C4-2B (cell line): ENCODE measurements around the gene ESRRG.

ENCODE experiments used
- H3K27ac ChIP-seq: fragments of 450-650 bp; 2 replicates; pipeline ENCODE4 v1.5.1; 2017
- ZFX ChIP-seq: fragments of 450-650 bp; IDR thresholded peaks from 2 replicates; pipeline ENCODE4 v1.6.1; 2017
- TF ChIP-seq, protein P1 (sequence below): fragments of 450-650 bp; conservative IDR thresholded peaks from 2 replicates; pipeline ENCODE4 v1.5.1; 2017; ENCODE audit warnings: mild to moderate bottlenecking

ESRRG gene

DNA sequence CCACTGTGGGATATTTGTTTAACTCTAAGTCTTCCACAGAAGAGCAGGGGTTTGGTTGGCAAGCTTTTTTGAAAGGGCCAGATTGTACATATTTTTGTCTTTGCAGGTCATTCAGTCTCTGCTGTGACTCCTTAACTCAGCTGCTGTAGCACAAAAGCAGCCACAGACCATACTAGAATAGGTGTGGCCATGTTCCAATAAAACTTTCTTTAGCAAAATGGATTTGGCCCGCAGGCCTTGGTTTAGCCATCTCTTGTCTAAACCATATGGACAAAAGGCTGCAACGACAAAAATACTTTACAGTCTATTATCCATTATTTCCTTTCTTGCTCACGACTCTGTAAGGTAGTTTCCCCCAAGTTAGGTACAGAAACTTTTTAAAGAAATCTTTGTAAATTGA lies 60.5 kb downstream of the ESRRG start:
- no peak overlapping the region for H3K27ac ChIP-seq
- no peak for TF ChIP-seq ZFX
- TF ChIP-seq, protein P1, sequence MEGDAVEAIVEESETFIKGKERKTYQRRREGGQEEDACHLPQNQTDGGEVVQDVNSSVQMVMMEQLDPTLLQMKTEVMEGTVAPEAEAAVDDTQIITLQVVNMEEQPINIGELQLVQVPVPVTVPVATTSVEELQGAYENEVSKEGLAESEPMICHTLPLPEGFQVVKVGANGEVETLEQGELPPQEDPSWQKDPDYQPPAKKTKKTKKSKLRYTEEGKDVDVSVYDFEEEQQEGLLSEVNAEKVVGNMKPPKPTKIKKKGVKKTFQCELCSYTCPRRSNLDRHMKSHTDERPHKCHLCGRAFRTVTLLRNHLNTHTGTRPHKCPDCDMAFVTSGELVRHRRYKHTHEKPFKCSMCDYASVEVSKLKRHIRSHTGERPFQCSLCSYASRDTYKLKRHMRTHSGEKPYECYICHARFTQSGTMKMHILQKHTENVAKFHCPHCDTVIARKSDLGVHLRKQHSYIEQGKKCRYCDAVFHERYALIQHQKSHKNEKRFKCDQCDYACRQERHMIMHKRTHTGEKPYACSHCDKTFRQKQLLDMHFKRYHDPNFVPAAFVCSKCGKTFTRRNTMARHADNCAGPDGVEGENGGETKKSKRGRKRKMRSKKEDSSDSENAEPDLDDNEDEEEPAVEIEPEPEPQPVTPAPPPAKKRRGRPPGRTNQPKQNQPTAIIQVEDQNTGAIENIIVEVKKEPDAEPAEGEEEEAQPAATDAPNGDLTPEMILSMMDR = no peak

DNA sequence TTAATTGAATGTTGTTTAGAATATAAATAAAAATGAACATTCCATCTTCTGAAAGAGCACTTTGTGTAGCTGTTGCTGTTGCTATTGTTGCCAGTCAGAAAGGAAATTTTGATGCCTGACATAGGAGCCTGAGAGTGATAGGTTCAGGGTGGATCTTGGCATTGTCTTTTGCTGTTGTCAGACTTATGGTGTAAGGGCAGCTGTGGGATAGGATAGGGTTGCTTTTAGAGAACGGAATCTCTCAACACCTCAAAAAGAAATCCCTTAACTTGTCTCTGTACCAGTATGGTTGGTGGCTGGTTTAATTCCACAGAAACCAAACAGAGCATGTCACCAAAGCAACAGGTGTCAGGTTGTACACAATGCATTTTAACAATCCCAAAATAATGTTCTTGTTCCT lies 62.7 kb downstream of the ESRRG start:
- no peak overlapping the region for H3K27ac ChIP-seq
- no peak for TF ChIP-seq ZFX
- TF ChIP-seq, protein P1 = no peak

DNA sequence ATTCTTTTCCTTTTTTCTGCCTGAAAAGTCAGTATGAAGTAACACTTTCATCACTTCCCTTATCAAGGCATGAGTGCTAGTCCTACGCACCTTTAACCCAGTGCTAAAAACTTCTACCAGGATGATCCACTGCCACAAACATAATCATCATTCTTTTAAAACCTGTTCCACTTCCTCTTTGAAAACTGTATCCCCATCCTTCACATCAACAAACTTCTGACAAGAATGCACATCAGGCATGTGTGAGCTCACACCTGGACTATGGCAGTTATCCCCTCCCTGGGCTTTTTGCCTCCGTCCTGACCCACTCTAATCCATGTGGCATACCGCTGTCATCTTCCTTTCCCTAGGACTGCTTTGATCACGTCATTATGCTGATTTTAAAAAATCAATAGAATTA lies 70.2 kb downstream of the ESRRG start:
- H3K27ac ChIP-seq = no peak overlapping the region
- TF ChIP-seq, protein P1 = no peak
- no peak for TF ChIP-seq ZFX

DNA sequence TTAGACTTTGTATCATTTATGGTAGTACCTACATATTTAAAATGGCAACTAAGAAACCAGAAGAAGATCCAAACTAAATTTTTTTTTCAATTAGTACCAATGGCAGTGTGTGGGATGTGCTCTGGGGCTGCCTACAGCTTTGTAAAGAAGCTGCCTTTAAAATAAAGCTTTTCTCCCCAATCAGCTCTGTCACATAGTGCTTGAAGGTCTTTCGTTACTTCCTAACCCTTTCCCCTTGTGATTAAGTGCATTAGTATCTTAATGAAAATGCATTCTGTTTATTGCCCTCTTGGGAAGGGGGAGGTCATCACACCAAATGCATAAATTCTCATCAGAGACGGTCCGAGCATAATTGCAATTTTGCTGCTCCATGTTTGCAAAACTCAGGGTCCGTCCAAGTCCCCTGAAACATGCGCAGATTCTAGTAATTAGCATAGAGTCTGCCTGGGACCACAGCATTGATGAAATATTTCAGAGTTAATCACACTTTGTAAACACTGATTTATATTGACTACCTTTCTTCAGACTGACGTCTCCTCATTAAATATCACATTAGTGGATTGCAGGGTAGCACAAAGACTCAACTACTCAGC lies 71.3 kb downstream of the ESRRG start:
- no peak overlapping the region for H3K27ac ChIP-seq
- TF ChIP-seq ZFX = no peak
- TF ChIP-seq, protein P1 = no peak

DNA sequence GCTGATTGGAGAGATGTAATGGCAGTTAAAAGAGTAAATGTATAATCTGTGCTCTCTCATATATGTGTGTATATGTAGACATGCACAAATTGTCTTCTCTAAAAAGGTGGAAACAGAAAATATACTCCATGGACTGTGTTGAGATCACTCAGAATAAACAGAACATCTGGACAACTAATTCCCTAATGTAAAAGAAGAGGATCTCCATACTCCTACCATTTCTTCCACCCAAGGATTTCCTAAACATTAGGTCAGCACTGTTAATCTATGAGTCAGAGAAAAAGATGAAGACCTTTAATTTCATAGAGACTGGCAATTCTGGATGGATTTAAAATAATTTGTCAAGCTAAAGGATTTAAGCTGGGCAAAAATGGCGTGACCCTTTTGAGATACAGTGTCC lies 80.1 kb downstream of the ESRRG start:
- TF ChIP-seq, protein P1 = no peak
- TF ChIP-seq ZFX = no peak

DNA sequence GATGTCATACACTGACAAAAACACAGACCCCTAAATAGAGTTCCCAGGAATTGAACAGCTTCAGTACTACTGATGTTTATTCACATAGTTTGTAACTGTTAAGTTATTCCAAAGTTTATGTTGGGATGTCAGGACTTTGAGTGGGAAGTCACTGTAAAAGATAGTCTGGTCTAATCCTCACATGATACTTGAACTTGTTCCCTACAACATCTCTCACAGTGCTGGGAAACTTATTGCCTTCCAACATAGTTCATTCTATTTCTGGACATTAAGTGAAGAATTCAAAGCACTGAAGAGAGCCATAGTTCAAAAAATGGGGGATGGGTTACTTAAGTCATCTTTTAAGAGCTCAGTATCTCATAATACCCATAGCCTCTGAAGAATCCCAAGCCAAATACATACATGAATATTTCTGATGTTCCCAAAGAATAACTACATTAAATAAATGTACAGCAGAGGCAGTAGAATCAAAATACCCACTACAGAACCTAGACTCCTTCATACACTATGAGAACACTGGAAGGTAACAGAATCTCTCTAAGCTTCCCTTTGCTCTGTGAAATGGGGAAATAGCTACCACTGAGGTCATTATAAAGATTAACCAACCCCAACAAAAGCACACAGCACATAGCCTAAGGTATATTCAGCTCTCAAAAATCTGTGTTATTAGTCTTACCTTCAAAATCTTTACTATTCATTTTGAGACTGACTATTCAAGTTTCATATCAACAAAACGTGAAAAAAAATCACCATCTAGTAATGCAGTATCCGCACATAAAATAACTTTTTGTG lies 81.4 kb downstream of the ESRRG start:
- TF ChIP-seq ZFX = no peak
- TF ChIP-seq, protein P1 = no peak
- no peak overlapping the region for H3K27ac ChIP-seq

More for the DNA sequence above, 80.1 kb downstream of the ESRRG start:
- no peak overlapping the region for H3K27ac ChIP-seq

DNA sequence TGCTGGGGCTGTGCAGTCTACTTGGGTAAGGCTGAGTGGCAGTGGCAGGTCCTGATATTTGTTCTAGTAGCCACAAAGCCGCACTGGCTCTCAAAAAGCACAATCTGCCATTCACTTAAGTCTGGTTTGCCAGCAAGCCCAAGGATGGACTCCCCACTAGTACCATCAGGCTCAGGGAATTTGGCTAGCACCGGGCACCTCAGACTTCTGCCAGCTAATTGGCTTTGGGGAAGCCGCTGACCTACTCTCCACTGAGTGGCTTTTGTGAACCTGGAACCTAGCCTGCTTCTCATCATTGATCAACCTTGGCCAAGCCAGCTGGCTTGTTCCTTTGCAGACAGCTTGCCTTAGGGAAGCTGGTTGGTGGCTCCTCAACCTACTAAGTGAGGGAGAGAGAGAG lies 83.1 kb downstream of the ESRRG start:
- no peak overlapping the region for H3K27ac ChIP-seq
- no peak for TF ChIP-seq ZFX
- TF ChIP-seq, protein P1 = no peak
